Stimulated activated CD4-positive, alpha-beta T cell treated with anti-CD3 and anti-CD28 coated beads, Interleukin-12 subunit alpha, Interleukin-12 subunit beta, amount 100 ng/mL, for 24 hours (primary cell): Measurements from ENCODE around the gene HEYL.

ENCODE experiments used
- DNase-seq, 2 experiments: peaks; one replicate each; pipeline ENCODE4 v3.0.0-alpha.2; 2020; ENCODE audit warnings: low read depth in 2 of 2

HEYL gene

GRCh38 chr1:39666772-39667171 lies 27.3 kb upstream of the HEYL start:
- DNase-seq: peak in 1 of 2 experiments; percentile 25

DNA sequence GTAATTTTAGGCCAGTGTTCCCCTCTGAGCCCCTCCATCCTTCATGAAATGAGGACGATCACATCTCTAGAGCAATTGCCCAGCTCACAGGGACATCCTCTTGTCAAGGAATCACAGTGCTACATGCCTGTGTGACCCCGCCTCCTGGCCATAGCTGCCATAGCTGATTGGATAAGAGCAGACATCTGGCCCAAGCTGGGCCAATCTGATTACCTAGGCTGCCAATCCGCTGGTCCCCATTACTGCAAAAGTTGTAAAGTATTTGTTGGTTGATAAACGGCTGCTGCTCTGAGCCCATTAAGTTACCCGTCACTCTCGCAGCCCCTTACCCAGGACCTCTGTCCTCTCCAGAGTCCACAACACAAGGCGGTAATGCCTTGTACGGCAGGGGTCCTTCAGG lies 24.1 kb upstream of the HEYL start:
- DNase-seq: no peak

GRCh38 chr1:39662861-39663260 lies 23.4 kb upstream of the HEYL start:
- no peak for DNase-seq

GRCh38 chr1:39659538-39659937 lies 20.1 kb upstream of the HEYL start:
- DNase-seq: no peak

GRCh38 chr1:39659110-39659509 lies 19.7 kb upstream of the HEYL start:
- no peak for DNase-seq

DNA sequence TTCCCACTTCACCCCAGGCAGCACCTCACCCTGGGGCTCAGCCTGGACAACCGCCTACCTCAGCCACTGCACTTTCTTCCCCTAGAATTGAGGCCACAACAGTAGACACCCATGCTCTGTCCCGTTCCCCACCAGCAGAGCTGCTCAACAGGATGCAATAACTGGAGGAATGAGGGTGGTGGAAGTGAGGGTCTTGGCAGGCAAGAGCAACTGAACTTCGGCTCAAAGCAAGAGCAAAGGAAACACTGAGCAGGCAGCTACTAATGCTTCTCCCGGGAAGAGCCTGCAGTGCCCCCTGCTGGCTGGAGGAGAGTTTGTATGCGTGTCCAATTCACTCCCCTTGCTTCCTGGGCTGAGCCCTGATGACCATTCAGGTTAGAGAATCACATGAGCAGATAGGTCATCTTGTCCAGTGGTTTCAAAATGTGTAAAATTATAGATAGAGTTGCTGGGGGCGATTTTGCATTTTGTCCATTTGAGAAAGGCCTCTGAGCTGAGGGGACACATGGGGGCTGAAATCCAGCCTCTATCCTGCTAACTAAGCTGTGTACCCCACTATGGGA lies 18.6 kb upstream of the HEYL start:
- peak; percentile 29 to 64 for DNase-seq

- DNase-seq: no peak
Observed at GRCh38 chr1:39657402-39657801, 18.0 kb upstream of the HEYL start.

DNA sequence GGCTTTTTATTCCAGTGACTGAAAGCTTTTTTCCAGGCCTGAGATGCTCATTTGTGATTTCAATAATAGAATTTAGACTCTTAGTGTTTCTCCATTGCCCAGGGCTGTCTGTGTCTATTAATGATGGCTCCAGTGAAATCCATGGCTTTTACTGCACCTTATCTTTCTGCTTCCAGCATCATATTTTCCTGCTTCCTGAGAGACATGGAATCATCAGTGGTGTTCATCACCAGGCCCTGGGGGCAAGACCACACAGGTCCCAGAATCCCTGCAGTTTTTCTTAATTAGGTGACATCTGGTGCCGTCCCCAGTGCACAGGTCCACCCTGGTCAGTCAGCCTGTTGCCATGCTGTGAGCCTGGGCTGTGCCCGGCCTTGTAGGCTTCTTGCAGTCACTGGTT lies 16.9 kb upstream of the HEYL start:
- DNase-seq: no peak

DNA sequence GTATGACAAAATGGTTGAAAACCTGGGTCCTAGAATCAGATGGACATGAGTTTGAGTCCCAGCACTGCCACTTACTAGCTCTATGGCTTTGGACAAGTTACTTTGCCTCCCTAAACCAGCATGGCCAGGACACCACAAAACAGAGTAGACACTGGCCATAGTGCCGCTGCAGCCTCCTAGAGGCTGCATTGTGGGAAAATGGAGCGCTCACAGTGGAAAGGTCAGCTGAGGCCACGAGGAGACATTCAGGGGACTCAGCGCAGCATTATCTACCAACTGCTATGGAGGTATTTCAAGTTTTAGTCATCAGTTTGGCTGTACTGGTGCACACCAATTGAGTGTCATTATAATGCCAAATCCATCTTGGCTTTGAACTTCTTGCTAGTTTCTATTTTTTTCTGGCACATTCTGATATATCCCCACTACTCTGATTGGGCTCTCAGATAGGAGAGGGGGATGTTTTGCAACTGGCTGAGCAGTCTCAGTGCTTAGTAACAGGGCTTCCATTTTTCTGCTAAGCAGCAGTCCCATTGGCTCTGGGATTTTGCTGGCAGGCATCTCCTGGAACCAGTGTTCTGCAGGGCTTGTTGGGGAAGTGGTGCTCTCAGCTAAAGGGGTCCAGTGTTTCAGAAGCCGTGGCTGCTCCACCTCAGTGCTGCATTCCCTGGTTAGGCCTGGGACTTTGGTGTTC lies 16.3 kb upstream of the HEYL start:
- no peak for DNase-seq

GRCh38 chr1:39654291-39654690 lies 14.8 kb upstream of the HEYL start:
- no peak for DNase-seq

DNA sequence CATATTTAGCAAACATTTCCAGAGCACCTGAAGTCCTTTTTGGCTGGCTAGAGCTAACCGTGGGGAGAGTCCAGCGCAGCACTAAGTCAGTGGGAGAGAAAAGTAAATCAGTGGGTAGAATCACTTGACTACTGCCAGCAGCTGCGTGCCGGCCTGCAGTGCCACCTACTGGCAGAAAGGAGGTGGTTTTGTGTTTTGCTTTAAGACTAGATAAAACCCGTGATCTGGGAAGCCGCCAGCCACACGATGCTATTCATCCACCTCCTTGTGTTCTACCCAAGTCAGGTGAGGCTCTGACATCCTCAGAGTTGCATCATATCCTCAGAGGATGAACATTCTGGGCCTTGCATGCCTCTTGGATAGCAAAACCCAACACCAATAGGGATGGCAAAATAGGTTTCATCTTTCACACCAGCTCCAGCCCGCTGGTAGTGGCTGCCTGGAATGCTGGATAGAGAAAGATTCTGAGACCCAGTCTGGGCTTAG lies 14.1 kb upstream of the HEYL start:
- peak; percentile 48 to 67 for DNase-seq

DNA sequence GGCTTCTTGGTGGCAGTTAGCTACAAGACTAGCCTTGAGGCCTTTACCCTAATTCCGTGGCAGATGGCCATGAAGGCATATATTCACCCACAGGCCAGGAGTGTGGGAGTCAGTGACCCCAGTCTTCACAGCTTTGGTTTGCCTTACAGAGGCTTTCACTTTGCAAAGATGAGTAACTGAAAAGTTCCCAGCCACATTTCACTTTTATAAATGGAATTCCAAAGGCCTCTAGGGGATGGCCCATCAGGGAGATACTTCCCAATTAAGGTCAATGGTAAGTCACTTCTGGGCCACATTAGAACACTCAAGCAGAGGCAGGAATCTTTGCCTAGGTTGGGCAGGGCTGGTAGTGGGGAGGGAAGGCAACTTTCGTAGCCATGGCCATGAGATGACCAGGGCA lies 13.1 kb upstream of the HEYL start:
- no peak for DNase-seq

DNA sequence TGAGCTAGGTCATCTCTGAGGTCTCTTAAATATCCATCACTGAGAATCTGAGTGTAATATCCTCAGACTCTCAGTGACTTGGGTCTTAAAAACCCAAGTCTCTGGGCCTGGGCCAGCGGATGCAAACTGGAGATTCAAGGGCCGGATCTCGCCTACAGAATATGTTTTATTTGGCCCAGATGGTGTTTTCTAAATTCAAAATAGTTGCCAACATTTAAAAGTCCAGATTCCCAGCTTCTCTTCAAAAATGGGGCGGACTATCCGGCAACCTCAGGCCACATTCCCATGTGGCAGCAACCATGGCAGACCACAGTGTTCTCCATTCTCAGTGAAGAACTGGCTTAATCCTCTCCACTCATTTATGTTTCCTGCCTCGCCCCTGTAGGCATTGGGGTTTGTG lies 12.7 kb upstream of the HEYL start:
- no peak for DNase-seq

GRCh38 chr1:39650431-39650830 lies 11.0 kb upstream of the HEYL start:
- no peak for DNase-seq

DNA sequence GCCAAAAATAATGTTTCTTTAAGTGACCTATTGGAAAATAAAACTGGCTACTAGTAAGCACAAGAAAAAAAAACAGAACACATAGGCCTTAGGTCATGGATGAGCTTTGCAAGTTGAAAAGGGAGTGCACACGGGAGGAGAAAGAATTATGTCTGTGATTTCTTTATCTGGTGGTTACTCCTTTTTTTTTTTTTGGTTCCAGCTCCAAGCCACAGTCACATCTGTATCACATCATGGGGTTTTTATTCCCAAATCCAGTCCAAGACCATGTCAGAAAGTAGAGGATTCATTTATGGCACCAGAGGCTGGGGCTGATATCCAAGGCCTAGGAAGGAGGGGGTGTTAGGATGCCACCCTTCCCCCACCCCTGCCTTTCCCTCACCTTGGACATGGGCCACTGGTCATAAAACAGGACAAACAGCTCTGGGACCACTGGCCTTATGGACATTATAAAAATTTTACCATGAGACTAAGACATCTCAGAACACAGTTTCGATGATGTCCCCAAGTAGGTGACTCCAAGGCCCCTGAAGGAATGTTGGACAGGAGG lies 10.3 kb upstream of the HEYL start:
- no peak for DNase-seq

DNA sequence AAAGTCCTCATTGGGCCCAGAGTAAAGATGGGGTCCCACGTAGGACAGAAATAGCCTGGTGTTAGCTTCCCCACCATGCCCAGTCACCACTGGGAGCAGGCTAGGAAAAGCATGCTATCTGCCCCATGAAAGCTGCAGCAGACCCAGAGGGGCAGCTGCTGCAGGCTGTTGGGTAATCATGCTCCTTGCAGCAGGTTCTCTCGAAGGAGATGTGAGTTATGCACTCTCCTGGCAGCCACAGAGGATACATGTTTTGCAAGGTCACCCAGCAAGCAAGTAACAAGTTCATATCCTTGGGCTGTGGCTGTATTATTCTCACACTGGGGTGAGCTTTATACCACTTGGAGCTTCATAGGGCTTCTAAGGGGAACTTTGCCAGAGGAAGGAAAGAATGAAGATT lies 9.1 kb upstream of the HEYL start:
- no peak for DNase-seq

GRCh38 chr1:39647247-39647646 lies 7.8 kb upstream of the HEYL start:
- DNase-seq: no peak

- no peak for DNase-seq
Observed at GRCh38 chr1:39646232-39647081, 7.0 kb upstream of the HEYL start.

- DNase-seq: no peak
Observed at GRCh38 chr1:39645411-39646043, 6.1 kb upstream of the HEYL start.

- DNase-seq: no peak
Observed at GRCh38 chr1:39643705-39644104, 4.3 kb upstream of the HEYL start.

GRCh38 chr1:39642796-39643195 lies 3.4 kb upstream of the HEYL start:
- no peak for DNase-seq

DNA sequence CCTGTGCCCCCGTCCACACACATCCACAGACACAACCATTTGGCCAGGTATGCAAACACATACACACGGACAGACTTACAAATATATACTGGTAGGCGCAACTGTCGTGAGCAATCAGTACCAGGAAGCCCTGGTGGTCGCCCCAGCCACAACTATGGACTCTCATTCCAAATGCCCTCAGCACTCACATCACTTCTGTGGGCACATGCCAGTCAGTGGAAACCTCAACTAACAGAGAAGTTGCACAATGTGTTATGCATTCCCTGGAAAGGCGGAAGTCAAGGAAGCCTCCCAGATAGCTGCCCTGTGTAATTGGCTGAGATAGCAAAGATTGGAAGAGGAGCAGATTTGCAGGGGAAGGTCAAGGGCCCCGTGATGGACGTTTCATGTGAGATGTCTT lies 1.4 kb upstream of the HEYL start:
- no peak for DNase-seq
